Measurements from ENCODE around the gene CCDC170. TPM values are rescaled to one million over a fixed set of nuclear protein-coding genes. Genes with fewer than 3 reads are reported as not detected.

Gene CCDC170

GRCh38 chr6:151664390-151664789 lies 170.6 kb downstream of the CCDC170 start:
- Histone ChIP-seq H3K9me3 (replicated peaks; ENCODE audit: low read length) (no peaks in the 10 kb centered on the region), H3K4me1 (ENCODE audit: control insufficient read depth, insufficient read depth, low read length) (peaks cover 10% of the 10 kb centered on the region), H3K9ac (ENCODE audit: low read depth, low read length) (no peak overlapping the region), H3K4me3 (ENCODE audit: low read length) (no peak overlapping the region), H3K36me3 (ENCODE audit: insufficient read depth, low read length) (no peaks in the 10 kb centered on the region), H3K4me2 (ENCODE audit: low read length) (no peak overlapping the region), H3K27me3 (ENCODE audit: control insufficient read depth, insufficient read depth, low read length) (peaks cover 11% of the 10 kb centered on the region)

DNA sequence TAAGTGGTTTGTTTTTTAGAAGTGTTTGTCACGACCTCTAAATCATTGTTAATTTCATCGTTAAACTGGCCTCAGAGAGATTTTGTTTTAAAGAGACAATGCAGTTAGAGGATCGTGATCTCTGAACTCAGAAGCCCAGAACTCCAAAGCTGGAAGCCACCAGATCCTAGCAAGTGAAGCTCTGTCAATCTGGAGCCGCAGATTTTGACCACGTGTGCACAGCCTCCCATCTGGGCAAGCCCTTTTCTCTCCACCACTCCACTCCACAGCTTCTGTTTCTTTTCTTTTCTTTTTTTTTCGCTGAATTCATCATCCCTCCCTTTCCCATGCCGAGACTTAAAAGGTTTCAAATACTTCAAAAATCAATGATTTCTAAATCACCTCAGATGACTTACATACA lies 171.5 kb downstream of the CCDC170 start:
- Histone ChIP-seq H3K4me2 (ENCODE audit: low read length) (no peak overlapping the region), H3K27me3 (ENCODE audit: control insufficient read depth, insufficient read depth, low read length) (peaks cover 11% of the 10 kb centered on the region), H3K9ac (ENCODE audit: low read depth, low read length) (no peak overlapping the region), H3K4me1 (ENCODE audit: control insufficient read depth, insufficient read depth, low read length) (peaks cover 12% of the 10 kb centered on the region), H3K4me3 (ENCODE audit: low read length) (no peak overlapping the region), H3K9me3 (replicated peaks; ENCODE audit: low read length) (no peaks in the 10 kb centered on the region), H3K36me3 (ENCODE audit: insufficient read depth, low read length) (no peaks in the 10 kb centered on the region)

DNA sequence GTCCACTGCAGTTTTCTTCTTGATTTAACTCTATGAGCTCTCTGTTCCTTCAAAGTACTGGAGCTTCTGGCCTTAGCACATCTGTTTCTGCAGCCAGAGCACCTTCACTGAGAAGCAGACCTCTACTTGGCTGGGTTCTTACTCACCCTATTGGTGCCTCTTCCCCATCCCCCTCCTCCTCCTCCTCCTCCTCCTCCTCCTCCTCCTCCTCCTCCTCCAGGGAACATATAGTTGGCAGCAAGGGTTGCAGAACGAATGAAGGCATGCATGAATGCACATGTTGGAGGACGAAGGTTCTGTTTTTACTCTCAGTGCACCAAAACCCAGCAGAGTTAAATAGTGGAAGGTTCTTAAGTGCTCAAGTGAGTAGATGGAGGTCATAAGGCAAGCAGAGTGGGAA lies 172.7 kb downstream of the CCDC170 start:
- H3K4me3 ChIP-seq (ENCODE audit: low read length): no peak overlapping the region
- H3K4me2 ChIP-seq (ENCODE audit: low read length): no peak overlapping the region
- H3K9ac ChIP-seq (ENCODE audit: low read depth, low read length): no peak overlapping the region
- H3K4me1 ChIP-seq (ENCODE audit: control insufficient read depth, insufficient read depth, low read length): peaks cover 12% of the 10 kb centered on the region
- peaks cover 11% of the 10 kb centered on the region for H3K27me3 ChIP-seq (ENCODE audit: control insufficient read depth, insufficient read depth, low read length)
- H3K36me3 ChIP-seq (ENCODE audit: insufficient read depth, low read length): no peaks in the 10 kb centered on the region
- H3K9me3 ChIP-seq (replicated peaks; ENCODE audit: low read length): no peaks in the 10 kb centered on the region

GRCh38 chr6:151669208-151669560 lies 175.4 kb downstream of the CCDC170 start:
- peaks cover 12% of the 10 kb centered on the region for H3K4me1 ChIP-seq (ENCODE audit: control insufficient read depth, insufficient read depth, low read length)
- H3K36me3 ChIP-seq (ENCODE audit: insufficient read depth, low read length): no peaks in the 10 kb centered on the region
- no peaks in the 10 kb centered on the region for H3K9me3 ChIP-seq (replicated peaks; ENCODE audit: low read length)
- no peak overlapping the region for H3K4me3 ChIP-seq (ENCODE audit: low read length)
- peaks cover 11% of the 10 kb centered on the region for H3K27me3 ChIP-seq (ENCODE audit: control insufficient read depth, insufficient read depth, low read length)
- H3K4me2 ChIP-seq (ENCODE audit: low read length): peak overlapping the region; percentile 8
- H3K9ac ChIP-seq (ENCODE audit: low read depth, low read length): no peak overlapping the region

DNA sequence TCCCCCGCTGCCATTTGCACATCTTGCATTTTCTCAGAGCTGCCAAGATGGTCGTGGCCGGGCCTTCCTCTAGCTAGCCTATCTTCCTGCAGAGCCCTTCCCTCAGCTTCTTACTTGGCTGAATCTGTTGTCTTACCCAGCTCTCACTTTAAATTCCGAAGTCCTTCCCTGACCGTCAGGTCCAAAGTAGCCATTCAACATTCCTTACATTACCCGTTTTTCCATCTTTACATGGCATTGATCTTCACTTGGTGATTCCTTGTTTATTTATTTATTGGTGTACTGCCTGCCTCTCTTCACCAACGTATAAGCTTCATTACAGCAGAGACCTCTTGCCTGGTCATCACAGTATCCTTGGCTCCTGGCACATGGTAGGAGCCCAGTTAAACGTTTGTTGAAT lies 176.3 kb downstream of the CCDC170 start:
- H3K9ac ChIP-seq (ENCODE audit: low read depth, low read length): no peak overlapping the region
- peaks cover 12% of the 10 kb centered on the region for H3K4me1 ChIP-seq (ENCODE audit: control insufficient read depth, insufficient read depth, low read length)
- peaks cover 9% of the 10 kb centered on the region for H3K27me3 ChIP-seq (ENCODE audit: control insufficient read depth, insufficient read depth, low read length)
- no peak overlapping the region for H3K4me2 ChIP-seq (ENCODE audit: low read length)
- H3K9me3 ChIP-seq (replicated peaks; ENCODE audit: low read length): no peaks in the 10 kb centered on the region
- H3K4me3 ChIP-seq (ENCODE audit: low read length): no peak overlapping the region
- no peaks in the 10 kb centered on the region for H3K36me3 ChIP-seq (ENCODE audit: insufficient read depth, low read length)

Small RNA genes lying within 50 kb of the gene (small RNA-seq; reads per million reads assigned to genes)
- gene RNU6-813P: not detected
